Heart right ventricle (tissue), 16 donors: ENCODE measurements around the gene MMP10. TPM values are rescaled to one million over a fixed set of nuclear protein-coding genes. Genes with fewer than 3 reads are reported as not detected.
"Not testable (repeated sequence)": the region's sequence is repeated elsewhere in the genome, so short reads cannot be mapped to it uniquely, and the experiment has no call there.

Experiments used
- ATAC-seq, 8 donors: fragments of 200-7000 bp; cut with Tn5 transposase; one replicate each; pipeline ENCODE4 v1.9.1; 2020; ENCODE audit warnings: mild to moderate bottlenecking in 8 of 8, moderate library complexity in 8 of 8, moderate number of reproducible peaks in 1 of 8
- DNase-seq, 2 donors: peaks; one replicate each; pipeline ENCODE4 v3.0.0-alpha.2; 2020
- H3K27ac ChIP-seq, 10 donors: fragments of 200-600 bp; sonication (generic) in 2 of 10; one replicate each; pipeline versions ENCODE4 v1.5.0 to v1.8.0; 2020 to 2022; ENCODE audit warnings: mild to moderate bottlenecking in 3 of 10
- H3K27me3 ChIP-seq, 7 donors: fragments of 200-600 bp; one replicate each; pipeline ENCODE4 v1.8.0; 2021 to 2022; ENCODE audit warnings: mild to moderate bottlenecking in 2 of 7
- H3K36me3 ChIP-seq, 9 donors: fragments of 200-600 bp; sonication (generic) in 1 of 9; one replicate each; pipeline versions ENCODE4 v1.5.0 to v1.8.0; 2020 to 2022; ENCODE audit warnings: mild to moderate bottlenecking in 2 of 9
- H3K4me1 ChIP-seq, 9 donors: fragments of 200-600 bp; sonication (generic) in 1 of 9; one replicate each; pipeline versions ENCODE4 v1.5.0 to v1.8.0; 2020 to 2022; ENCODE audit warnings: mild to moderate bottlenecking in 4 of 9
- H3K4me3 ChIP-seq, 10 donors: fragments of 200-600 bp; sonication (generic) in 2 of 10; one replicate each; pipeline versions ENCODE4 v1.5.0 to v1.8.0; 2020 to 2022; ENCODE audit warnings: mild to moderate bottlenecking in 7 of 10, moderate library complexity in 2 of 10
- H3K9me3 ChIP-seq, 11 donors: fragments of 200-600 bp in 10 of 11; sonication (generic) in 2 of 11; one replicate each; pipeline versions ENCODE4 v1.5.0 to v1.8.0; 2013 to 2022; ENCODE audit warnings: mild to moderate bottlenecking in 2 of 11, control low read depth in 1 of 11, moderate library complexity in 1 of 11
- WGBS, 2 donors: extraction: QIAGEN DNeasy Blood & Tissue Kit; methylation state at CpG; one replicate each; pipeline ENCODE4 v1.1.7; 2013; ENCODE audit warnings: inconsistent platforms in 1 of 2; 5-methylcytosine and 5-hydroxymethylcytosine counted together
- intact Hi-C, 10 donors: fragments of 100-400 bp; cut with DNase I; formaldehyde crosslinking; loops; one replicate each; pipeline versions ENCODE4 v1.11.1 to v1.14.2; 2022
- polyA plus RNA-seq, 2 donors: library from polyadenylated mRNA; stranded (reverse); fragments of 200-250 nt; gene quantifications; one replicate each; pipeline ENCODE4 v1.2.3, GENCODE V29; 2013
- total RNA-seq, 10 donors: library from RNA; stranded (reverse); fragmentation: NEBNext Ultra II Directional in 3 of 10; extraction: Animal tissue kit (Norgen Biotek cat#: 25700) in 3 of 10; gene quantifications; one replicate each; pipeline versions ENCODE4 v1.2.1 to v1.2.4, GENCODE V29; 2021 to 2023
- TF ChIP-seq, protein P1 (sequence below), 9 donors: fragments of 200-600 bp; sonication (generic) in 2 of 9; IDR thresholded peaks; one replicate each; pipeline versions ENCODE4 v1.5.0 to v1.8.0; 2021 to 2022; ENCODE audit warnings: antibody characterized with exemption in 9 of 9, mild to moderate bottlenecking in 5 of 9, moderate library complexity in 1 of 9
- donor health status: Arrhythmogenic right ventricular cardiomyopathy.
- donor health status: ischemic (EF 13 %, LVEDD 7.1; RV severe dilation, severe dysfunction).
- donor health status: healthy with polysubstance abuse.
- donor health status: DM: no; HTN: yes; CAD: no.
- donor health status: DM: no; HTN: no; CAD: no.
- donor health status: ischemic (EF 25% LVEDD 6.9; RV normal size, moderate dysfunction).
- donor health status: ischemic (EF 25% LVEDD 5.7; RV mildly dilated, moderate dysfunction).
- donor health status: healthy.
- donor health status: DM: yes; HTN: yes; CAD: no.
- donor health status: Ischemic cardiomyopathy.
- donor health status: ischemic (EF 35%, LVEDD 5.7; RV mildly dilated, moderate dysfunction).
- donor health status: nonischemic (EF 11% LVEDD 7.7; RV severe dilation, severe dysfunction).
- donor health status: DM: yes; HTN: yes; CAD: no.
- donor health status: PGD.
- donor health status: ischemic (EF 29% LVEDD 5.4; RV normal size, mild dysfunction).
- donor health status: nonischemic (EF 23%, LVEDD 6.1; RV moderate dilation, normal function).

MMP10 gene
- total and polyA plus RNA-seq, 12 donors, result not detected

- TF ChIP-seq, protein P1, sequence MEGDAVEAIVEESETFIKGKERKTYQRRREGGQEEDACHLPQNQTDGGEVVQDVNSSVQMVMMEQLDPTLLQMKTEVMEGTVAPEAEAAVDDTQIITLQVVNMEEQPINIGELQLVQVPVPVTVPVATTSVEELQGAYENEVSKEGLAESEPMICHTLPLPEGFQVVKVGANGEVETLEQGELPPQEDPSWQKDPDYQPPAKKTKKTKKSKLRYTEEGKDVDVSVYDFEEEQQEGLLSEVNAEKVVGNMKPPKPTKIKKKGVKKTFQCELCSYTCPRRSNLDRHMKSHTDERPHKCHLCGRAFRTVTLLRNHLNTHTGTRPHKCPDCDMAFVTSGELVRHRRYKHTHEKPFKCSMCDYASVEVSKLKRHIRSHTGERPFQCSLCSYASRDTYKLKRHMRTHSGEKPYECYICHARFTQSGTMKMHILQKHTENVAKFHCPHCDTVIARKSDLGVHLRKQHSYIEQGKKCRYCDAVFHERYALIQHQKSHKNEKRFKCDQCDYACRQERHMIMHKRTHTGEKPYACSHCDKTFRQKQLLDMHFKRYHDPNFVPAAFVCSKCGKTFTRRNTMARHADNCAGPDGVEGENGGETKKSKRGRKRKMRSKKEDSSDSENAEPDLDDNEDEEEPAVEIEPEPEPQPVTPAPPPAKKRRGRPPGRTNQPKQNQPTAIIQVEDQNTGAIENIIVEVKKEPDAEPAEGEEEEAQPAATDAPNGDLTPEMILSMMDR (IDR thresholded peaks at IDR 0.05), result no peak
Observed at GRCh38 chr11:102734650-102735049, 45.8 kb downstream of the MMP10 start.

GRCh38 chr11:102733232-102733875 lies 47.1 kb downstream of the MMP10 start:
- Histone ChIP-seq H3K4me1 (peaks cover 0 to 3% (median 0%) of the 10 kb centered on the region in 9 donors), H3K36me3 (no peaks in the 10 kb centered on the region), H3K9me3 (peaks cover 0 to 6% (median 0%) of the 10 kb centered on the region in 11 donors), H3K27ac (no peak overlapping the region), H3K27me3 (peaks cover 0 to 46% (median 0%) of the 10 kb centered on the region in 7 donors), H3K4me3 (no peak overlapping the region)
- DNase-seq (peak in 1 of 2 donors; percentile 31), ATAC-seq (peak in 2 of 8 donors; percentile 29 to 38)
- intact Hi-C loops, result loop anchor here in 7 of 10 donors (2.0 to 10.0 kb wide), 5 partner anchors 201 to 211 kb away; no protein-coding TSS in a partner anchor
- 36 to 38% methylated on average over 8 of the region's 8 CpGs for WGBS, 2 donors
- TF ChIP-seq, protein P1 (IDR thresholded peaks at IDR 0.05), result peak; percentile 35 to 77 (median 39)

More at GRCh38 chr11:102734650-102735049, 45.8 kb downstream of the MMP10 start:
- DNase-seq, result no peak
- Histone ChIP-seq H3K4me1 (no peaks in the 10 kb centered on the region), H3K27ac (no peak overlapping the region), H3K9me3 (peaks cover 0 to 16% (median 0%) of the 10 kb centered on the region in 11 donors), H3K4me3 (no peak overlapping the region), H3K36me3 (no peaks in the 10 kb centered on the region), H3K27me3 (peaks cover 0 to 46% (median 0%) of the 10 kb centered on the region in 7 donors)
- intact Hi-C loops, result loop anchor here in 6 of 10 donors (5.0 to 10.0 kb wide), 4 partner anchors 200 to 210 kb away; no protein-coding TSS in a partner anchor
- no peak for ATAC-seq

DNA sequence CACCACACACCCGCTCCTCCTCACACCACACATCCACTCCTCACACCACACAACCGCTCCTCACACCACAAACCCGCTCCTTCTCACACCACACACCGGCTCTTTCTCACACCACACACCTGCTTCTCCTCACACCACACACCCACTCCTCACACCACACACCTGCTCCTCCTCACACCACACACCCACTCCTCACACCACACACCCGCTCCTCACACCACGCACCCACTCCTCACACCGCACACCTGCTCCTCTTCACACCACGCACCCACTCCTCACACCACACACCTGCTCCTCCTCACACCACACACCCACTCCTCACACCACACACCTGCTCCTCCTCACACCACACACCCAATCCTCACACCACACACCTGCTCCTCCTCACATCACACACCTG lies 49.5 kb downstream of the MMP10 start:
- H3K27ac ChIP-seq, DNase-seq, H3K9me3 ChIP-seq, H3K36me3 ChIP-seq, H3K4me3 ChIP-seq: not testable (repeated sequence)
- peak in 1 of 8 donors; percentile 38 for ATAC-seq
- H3K27me3 ChIP-seq, result peaks cover 0 to 32% (median 0%) of the 10 kb centered on the region in 7 donors
- peaks cover 0 to 17% (median 0%) of the 10 kb centered on the region in 9 donors for H3K4me1 ChIP-seq
- 63 to 64% methylated on average over 8 of the region's 8 CpGs for WGBS, 2 donors
- intact Hi-C loops, result loop anchor here in 6 of 10 donors (5.0 to 10.0 kb wide), 4 partner anchors 204 to 214 kb away; no protein-coding TSS in a partner anchor

- intact Hi-C loops, result loop anchor here in 6 of 10 donors (5.0 to 10.0 kb wide), 4 partner anchors 205 to 215 kb away; no protein-coding TSS in a partner anchor
Observed at GRCh38 chr11:102729849-102730815, 50.3 kb downstream of the MMP10 start.

More at GRCh38 chr11:102729849-102730815, 50.3 kb downstream of the MMP10 start:
- ATAC-seq (no peak), DNase-seq (no peak)
- Histone ChIP-seq H3K4me1 (peaks cover 0 to 17% (median 0%) of the 10 kb centered on the region in 9 donors), H3K27ac (no peak overlapping the region), H3K4me3 (no peak overlapping the region), H3K9me3 (no peaks in the 10 kb centered on the region), H3K36me3 (no peaks in the 10 kb centered on the region), H3K27me3 (peaks cover 0 to 26% (median 0%) of the 10 kb centered on the region in 7 donors)
- TF ChIP-seq, protein P1 (IDR thresholded peaks at IDR 0.05), result no peak
- 63 to 74% methylated on average over 9 of the region's 9 CpGs for WGBS, 2 donors
